GM21367 (cell line): ENCODE data around the gene FAM78A.

Experiments used
- ATAC-seq: cut with Tn5 transposase; IDR thresholded peaks from one replicate; pipeline ENCODE4 v1.9.1; 2021; ENCODE audit not compliant: unreplicated experiment

Gene FAM78A

DNA sequence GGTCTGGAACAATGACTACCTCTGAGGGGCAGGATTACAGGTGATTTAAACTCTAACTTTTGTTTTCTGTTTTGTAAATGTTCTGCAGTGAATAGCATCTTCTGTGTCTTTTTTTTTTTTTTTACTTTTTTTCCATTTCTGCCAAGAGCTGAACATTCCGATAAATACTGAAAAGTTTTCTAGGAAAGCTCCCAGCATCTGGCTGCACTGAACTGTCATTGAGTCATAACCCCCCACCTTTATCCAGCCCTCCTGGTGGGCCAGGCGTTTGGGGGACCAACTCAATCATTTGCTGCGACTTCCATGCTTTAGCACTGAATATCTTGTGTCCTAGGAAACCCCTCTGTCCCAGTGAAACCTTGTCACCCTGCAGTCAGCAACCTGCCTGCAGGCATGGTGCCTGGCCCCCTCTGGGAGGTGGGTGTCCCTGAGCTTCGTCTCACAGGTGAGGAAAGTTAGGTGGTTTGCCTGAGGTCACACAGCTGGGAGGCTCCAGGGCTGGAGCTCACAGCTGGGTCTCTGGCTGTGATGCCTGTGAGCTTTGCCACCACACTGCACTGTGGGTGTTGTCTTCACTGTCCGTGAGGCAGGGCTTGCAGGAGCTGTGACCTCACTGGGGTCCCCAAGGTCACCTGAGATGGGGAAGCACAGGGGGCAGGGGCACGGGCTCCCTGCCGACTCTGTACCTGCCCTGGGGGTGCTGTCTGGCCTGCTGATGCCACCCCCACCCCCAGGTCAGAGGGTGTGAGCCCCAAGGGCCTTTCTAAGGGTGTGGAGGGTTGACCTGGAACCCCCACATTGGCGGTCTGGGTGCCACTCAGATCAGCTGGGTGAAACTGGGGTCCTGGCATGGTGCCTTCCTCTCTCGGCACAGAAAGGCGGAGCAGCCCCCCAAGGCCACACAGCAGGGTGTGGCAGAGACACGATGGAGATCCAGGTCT lies 27.3 kb upstream of the FAM78A start:
- no peak for ATAC-seq

DNA sequence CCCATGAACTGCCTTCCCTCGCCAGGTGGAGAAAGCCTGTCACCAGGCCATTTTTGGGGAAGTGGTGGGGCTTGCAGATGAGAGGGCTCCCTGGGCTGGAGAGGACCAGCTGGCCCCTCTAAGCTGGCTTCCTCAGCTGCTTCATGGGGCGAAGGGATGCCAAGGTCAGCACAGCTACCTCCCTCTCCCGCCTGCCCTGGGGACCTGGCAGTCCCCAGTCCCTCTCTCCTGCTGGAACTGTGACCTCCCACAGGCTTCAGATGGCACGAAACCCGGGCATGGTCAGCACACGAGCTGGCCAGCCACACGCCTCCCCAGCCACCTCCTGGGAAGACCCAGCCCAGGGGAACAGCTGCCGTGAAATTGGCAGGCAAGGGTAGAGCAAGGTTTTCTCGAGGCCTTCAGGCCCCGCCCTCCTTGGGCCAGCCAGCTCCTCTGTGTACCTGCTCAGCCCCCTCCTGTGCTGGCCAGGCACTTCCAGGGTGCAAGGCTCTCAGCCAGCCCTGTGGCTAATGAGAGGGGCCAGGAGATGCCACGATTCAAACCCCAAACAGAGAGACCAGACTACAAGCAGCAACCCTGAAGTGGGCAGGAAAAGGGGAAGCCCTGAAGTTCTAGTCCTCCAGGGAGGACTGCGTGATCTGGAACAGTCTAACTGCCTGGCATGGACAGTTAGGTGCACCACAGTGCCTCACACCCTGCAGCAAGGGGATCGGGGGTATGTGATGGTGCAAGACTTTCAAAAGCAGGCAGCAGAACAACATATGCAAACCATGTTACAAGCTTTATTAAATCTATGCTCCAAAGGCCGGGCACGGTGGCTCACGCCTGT lies 26.1 kb upstream of the FAM78A start:
- ATAC-seq, result no peak

DNA sequence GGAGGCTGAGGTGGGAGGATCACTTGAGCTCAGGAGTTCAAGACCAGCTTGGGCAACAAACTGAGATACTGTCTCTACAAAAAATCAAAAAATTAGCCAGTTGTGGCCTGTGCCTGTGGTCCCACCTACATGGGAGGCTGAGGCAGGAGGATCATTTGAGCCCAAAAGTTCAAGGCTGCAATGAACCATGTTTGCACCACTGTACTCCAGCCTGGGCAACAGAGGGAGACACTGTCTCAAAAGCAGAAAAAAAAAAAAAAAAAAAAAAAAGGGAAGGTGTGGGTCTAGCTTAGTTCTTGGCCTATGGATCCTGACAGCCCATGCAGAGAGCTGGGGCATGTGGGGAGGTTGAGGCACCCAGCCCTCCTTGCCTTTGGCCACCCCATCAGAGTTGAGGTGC lies 24.1 kb upstream of the FAM78A start:
- no peak for ATAC-seq

DNA sequence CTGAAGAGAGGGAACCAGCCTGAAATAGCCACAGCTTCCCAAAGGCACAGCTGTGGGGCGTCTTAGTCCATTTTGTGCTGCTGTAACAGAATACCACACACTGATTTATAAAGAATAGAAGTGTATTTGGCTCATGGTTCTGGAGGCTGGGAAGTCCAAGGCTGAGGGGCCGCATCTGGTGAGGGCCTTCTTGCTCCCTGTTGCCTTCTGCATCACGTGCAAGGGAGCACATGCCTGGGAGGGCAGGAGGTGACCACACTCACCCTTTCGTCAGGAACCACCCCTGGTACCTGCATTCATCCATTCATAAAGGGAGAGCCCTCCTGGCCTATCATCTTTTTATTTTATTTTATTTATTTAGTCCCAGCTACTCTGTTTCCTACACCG lies 23.6 kb upstream of the FAM78A start:
- no peak for ATAC-seq

DNA sequence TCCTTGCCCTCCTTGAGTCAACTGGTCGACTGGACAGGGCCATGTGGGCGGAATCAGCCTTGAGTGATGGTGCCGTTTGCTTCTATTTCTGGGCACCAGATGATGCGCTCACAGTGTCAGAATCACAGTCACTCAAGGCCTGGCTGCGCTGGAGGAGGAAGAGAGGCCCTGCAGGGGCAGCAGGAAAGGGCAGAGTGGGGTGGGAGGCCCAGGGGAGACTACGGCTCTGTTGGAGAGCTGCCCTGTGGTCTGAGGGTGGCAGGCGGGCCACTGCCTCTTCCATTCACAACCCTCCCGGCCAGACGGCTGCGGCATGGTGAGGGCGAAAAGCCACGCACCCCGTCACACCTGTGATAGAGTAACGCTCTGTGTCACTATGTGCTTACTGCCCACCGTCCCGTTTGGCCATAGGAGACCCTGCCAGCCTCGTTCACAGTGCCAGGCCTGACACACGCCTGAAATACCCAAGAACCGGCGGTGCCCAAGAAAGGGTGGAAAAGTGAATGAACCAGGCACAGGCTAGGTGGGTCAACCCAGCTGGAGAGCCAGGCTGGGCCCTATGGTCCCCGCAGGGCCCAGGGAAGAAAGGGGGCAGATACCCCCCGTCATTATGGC lies 23.1 kb upstream of the FAM78A start:
- no peak for ATAC-seq

DNA sequence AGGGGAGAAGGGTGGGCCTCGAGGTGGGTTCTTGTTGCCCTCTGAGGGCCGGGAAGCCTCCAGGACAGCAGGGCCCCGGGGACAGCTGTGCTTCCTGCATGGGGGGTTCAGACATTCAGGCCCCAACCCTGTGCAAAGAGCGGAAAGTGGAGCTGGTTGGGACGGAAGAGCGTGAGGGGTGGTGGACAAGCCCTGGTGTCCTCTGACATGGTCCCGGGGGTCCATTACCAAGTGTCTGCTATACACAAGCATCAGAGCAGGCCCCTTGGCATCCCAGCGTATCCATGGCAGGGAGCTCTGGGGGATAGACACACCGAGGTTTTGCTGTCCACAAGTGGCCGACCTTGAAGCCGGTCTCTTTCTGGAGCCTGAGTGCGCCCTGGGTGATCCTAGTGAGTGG lies 22.5 kb upstream of the FAM78A start:
- no peak for ATAC-seq

DNA sequence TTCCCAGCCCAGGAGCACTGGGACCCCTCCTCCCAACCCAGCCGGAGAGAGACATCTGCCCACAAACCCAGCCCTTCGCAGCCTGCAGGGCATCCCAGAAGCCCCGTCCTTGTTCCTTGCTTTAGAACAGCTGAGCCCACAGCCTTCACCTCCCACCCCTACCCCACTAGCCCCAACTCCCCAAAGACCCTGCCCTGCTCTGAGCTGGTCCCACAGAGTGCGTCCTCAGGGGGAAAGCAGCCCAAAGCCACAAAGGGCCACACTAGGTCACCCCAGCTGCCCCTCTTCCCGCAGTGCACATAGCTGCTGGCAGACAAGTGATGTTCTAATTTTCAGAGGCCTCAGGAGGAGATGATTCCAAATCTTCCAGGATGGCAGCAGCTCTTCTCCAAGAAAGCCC lies 22.0 kb upstream of the FAM78A start:
- ATAC-seq, result no peak

DNA sequence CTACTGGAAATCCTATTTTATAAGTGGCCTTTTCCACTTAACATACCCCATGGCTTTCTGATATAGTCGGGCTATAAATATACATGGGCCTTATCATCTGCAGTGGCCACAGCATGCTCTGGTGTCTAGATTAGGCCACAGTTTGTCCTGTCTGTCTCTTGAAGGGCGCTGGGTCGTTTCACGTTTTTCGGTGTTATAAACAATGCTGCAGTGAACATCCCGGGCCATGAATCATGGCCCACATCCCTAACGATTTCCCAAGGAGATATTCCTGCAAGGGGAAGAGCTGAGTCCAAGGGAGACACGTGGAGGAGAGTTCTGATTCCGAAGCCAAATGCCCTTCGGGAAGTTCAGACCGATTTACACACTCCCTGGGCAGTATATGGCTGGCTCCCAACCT lies 21.6 kb upstream of the FAM78A start:
- no peak for ATAC-seq

DNA sequence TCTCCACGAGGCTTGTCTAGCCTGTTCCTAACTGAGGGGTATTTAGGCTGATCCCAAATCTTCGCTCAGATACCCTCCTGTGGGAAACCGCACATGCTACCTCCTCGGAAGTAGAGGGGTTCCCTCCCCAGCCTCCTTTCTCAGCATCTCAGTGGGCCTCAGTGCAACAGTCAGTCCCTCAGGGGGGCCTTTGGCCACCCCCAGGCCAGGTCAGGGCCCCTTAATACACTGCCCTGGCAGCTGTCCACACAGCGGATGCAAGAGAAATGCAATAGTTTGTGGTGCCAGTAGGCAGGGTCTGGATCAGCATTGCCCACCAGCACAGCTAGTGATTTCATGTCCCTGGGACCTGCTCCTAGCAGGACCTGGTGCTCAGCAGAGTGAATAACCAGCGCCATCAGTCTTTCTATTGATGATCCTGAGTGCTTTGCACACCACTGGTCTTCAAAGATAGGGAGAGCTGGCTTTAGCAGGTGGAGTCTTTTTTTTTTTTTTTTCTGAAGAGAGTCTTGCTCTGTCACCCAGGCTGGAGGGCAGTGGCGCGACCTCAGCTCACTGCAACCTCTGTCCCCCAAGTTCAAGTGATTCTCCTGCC lies 20.7 kb upstream of the FAM78A start:
- ATAC-seq, result no peak

DNA sequence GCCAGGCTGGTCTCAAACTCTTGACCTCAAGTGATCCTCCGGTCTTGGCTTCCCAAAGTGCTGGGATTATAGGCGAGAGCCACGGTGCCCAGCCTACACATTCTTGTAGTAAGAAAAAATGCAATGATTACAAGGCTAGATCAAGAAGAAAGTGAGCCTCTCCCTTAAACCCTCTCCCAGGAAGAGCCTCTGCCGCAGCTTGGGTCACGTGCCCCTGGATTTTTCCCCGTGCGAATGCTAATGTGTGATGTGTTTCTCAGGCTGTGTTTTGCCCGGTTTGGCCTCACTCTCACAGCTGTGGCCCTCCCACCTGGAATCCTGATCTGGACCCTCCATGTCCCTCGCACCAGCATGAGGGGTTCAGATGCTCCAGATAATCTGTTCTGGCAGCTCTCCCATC lies 20.1 kb upstream of the FAM78A start:
- no peak for ATAC-seq

DNA sequence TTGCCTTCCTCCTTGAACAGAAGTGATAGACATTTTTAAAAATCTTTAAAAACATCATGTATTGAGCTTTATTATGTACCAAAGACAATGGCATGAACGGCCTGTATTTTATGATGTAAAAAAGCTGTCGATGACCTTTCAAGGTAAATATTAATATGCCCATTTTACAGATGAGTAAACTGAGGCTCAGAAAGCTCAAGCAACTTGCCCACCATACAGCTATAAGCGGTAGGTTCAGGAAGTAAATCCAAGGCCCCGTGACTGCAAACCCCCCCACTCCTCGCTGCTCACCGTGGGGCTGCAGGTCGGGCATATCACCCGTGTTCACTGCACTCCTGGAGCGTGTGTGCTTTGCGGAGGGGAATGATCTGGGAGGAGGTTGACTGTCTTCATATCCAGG lies 16.6 kb upstream of the FAM78A start:
- no peak for ATAC-seq

DNA sequence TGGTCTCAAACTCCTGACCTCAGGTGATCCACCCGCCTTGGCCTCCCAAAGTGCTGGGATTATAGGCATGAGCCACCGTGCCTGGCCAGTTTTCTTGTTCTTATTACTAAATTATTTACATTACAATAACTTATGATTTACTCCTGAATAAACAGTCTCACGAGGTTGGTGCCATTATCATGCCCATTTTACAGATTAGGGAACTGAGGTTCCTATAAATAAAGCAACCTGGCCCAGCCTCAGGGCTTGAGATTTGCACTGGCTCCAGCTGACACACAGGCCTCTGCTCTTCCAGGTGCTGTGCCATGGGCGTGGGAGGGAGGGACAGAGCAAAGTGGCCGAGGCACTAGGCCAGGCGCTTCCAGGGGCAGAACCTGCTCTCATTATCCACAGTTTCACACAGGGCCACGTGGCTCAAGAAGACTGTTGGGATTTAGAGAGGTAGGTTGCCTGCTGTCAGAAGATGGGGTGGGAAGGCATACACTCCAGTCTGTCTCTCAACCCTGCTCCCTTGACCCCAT lies 15.5 kb upstream of the FAM78A start:
- ATAC-seq, result no peak

DNA sequence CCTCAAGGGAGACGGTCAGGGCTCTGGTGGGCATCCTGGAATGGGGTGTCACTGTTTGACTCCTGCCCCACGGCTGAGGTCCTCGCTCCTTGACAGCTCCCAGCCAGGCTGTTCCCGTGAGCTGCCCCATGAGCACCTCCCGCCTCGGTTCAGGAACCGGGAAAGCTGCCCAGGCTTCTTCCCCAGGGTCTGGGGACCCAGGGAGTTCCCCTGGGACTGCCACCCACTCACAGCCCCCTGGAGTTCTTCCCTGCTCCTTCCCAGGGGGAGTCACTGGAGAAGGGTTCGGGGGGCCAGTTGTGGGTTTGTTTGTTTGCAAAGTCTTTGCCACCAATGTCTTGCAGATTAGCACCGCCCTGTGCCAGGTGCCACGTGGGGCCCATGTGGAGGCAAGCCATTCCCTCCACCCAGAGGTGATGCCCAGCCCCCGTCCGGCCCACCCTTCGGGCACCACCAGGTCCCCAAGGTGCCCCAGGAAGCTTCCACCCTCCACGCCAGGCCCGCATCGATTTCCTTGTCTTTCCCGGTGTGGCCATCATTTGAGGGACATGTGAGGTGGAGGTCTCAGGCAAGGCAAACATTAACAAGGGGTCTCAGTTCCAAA lies 14.6 kb upstream of the FAM78A start:
- no peak for ATAC-seq

DNA sequence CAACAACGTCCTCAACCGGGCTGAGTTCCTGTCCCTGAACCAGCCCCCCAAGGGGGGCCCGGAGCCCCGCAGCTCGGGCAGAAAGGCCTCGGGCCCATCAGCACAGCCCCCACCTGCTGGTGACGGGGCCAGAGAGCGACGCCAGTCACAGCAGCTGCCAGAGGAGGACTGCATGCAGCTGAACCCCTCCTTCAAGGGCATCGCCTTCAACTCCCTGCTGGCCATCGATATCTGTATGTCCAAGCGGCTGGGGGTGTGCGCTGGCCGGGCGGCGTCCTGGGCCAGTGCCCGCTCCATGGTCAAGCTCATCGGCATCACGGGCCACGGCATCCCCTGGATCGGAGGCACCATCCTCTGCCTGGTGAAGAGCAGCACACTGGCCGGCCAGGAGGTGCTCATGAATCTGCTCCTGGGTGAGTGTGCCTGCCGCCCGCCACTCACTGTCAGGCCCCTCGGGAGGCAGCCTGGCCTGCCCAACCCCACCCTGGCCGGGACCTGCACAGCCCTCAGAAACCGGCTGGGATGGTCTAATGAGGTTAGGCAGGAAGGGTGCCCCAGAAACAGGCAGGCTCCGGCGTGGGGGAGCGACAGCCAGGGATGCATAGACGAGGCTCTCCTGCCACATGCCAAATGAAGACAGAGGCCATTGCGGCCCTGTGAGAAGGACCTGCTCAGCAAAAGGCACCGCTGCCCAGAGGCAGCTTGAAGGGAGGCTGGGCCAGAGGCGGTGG lies 13.9 kb upstream of the FAM78A start:
- ATAC-seq, result no peak

DNA sequence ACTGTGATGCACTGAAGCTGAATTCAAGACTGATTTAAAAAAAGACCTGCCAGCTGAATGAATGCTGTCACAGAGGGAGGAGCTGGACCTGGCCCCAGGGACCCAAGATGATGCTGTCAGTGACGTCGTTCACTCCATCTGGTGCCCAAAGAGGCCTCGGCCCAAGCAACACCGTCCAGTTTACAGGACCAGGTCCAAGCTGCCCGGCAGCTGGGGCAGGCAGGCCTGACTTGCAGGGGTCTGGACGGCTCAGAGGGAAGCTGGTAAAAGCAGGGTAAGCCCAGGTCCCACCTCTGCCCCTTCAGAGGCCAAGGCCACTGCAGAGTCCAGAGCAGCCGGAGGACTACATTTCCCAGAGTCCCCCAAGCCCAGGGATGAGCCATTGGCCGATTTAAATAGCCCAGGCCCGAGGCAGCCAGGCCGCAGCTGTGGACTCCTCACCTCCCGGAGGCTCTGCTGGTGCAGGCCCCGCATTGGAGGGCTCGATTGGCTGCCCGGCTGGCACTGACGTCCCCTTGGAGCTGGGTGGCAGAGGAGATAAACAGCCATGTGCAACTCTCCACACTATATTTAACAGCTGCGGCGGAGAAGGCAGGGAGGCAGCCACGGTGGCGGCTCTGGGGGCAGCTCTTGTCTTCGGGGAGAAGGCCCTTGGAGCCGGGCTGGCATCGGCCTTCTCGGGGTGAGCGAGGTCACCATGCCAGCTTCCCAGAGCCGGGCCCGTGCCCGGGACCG lies 13.2 kb upstream of the FAM78A start, which contains the start of gene PLPP7:
Gene PLPP7 (plus strand): TSS at position 423 of the 735 bp plus-strand sequence. CDS start 275 bp downstream, at position 698.
- no peak for ATAC-seq

DNA sequence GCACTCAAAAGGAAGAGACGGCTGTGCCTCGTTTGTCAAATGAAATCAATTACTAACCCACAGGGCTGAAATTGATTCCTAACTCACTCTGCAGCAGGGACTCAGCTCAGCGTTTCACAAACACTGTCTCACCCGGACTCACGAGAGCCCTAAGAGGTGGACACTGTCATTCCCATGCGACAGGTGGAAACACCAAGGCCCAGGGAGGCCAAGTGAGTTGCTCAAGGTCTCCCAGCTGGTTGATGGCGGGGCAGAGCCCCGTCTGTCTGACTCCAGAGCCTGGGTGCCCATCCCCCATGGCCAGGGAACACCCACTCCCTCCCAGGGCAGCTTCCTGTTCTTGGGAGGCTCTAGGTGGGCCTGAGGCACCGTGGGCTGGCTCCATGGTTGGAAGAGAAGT lies 11.9 kb upstream of the FAM78A start:
- ATAC-seq, result no peak

DNA sequence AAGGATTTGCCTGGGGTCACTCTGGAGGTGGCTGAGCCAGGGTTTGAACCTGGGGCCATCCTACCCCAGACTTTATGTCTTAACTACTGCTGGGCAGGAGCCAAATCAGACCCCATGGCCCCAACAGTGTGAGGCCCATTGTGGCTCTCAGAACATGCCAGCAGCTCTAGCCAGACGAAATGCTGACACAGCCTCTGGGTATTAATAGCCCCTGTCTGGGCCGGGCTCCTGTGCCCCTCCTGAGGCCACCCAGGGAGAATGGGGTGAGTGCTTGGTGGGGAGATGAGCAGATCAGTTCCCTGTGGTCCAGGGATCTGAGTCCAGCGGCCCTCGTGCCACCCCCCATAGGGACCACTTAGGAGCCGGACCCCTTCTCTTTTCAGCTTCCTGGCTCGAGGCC lies 11.0 kb upstream of the FAM78A start:
- no peak for ATAC-seq

DNA sequence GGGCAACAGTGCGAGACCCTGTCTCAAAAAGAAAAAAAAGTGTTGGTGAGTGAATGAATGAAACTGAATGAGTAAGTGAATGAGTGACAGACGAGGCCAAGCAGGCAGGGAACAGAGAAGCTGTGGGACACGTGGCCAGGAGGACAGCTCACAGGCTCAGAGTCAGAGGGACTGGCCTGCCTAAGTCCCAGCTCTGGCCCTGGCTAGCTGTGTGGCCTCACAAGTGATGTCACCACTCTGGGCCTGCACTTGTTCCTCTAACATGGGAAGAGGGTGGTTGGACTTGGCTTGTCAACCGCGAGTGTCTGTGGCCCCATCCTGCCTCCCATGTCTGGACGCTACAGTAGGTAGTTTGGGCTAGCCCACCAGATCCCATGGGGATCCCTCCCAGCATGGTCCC lies 8.5 kb upstream of the FAM78A start:
- no peak for ATAC-seq
